Mesangial cell (primary cell): Measurements from ENCODE around the gene BTAF1. TPM values are rescaled to one million over a fixed set of nuclear protein-coding genes. Genes with fewer than 3 reads are reported as not detected.

Source experiments
- total RNA-seq: library from RNA; depleted of rRNA; stranded (reverse); fragments of >200 nt; gene quantifications from 2 replicates; pipeline ENCODE4 v1.2.3, GENCODE V29; 2015

Gene BTAF1
- total RNA-seq = 13.7 and 14.7 TPM in 2 replicates

DNA sequence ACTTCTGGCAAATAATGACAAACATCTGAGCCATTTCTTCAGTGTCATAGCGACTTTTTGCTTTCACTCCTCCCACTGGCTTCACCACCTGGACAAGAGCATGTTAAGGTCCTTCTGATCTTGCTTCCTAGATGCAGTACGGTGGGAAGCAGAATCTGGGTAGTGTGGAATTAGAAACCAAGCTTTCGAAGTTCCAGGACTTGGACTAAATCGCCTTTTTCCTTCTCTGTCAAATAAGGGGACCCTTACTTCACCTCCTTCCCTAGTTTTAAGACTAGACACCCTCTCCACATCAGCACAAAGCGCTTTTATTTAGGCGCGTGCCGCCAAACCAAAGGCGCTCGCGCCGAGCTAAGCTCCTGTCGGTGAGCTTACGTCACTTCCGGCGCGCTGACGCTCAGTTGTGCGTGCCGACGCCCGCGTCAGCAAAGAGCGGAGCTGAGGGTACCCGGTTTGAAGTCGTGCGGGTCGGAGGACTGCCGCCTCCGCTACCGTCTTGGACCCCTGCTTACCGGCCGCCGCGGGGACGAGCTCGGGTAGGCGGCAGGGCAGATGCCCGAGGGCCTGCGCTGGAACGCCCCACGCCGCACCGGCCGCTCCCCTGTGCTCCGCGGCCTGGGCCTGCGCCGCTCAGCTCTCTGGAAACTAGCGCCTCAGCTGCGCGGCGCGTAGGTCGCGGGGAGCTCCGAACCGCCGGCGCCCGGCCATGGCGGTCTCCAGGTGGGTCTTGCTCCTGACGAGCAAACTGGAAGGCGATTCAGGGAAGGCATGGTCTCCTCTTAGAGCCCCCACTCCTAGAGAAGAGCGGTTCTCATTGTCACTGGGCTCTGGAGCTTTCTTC, at the start of gene BTAF1:
Gene BTAF1, plus strand, starts transcription at position 400 of the 841 bp plus-strand sequence. Its CDS starts 307 bp downstream, at position 707.

DNA sequence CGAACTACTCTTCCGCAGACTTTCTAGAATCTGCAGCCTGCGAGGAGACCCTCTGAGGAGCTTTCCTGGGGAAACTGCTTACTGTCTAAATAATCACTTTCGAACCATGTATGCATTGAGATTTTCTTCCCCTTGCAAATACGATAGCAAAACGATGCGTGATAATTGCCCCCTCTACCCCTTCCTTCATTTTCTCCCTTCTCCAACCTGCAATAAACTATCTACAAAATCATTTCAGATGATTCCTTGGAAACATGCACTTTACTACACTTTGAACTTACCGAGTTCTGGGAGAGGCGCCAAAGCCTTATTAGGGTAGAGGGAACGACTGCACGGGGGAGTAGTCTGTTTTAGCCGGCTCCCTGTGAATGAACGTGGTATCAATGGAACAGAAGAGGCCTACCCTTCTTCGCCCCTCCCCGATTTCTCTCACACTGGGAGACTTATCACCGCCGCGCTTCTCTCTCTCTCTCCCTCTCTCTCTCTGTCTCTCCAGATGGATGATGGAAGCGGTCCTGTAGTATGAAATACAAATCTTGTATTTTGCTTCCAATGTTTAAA, 14.4 kb upstream of the BTAF1 start, which contains the start of gene FGFBP3:
Gene FGFBP3, minus strand, starts transcription at position 370 of the 561 bp plus-strand sequence. CDS start 517 bp downstream, outside the sequence.

Other genes starting within 250 kb of the BTAF1 start
- 21.0 and 26.0 TPM in 2 replicates for gene TNKS2, start 125.3 kb upstream of the BTAF1 start, total RNA-seq
- 0.33 and 0.38 TPM in 2 replicates for gene FGFBP3, start 14.3 kb upstream of the BTAF1 start, total RNA-seq